ENCODE results near the gene TRIM37.

GRCh38 chr17:59018019-59018418 is 88.7 kb downstream of the TRIM37 start:
- TF ChIP-seq, protein P1, sequence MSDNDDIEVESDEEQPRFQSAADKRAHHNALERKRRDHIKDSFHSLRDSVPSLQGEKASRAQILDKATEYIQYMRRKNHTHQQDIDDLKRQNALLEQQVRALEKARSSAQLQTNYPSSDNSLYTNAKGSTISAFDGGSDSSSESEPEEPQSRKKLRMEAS (IDR thresholded peaks at IDR 0.05): no peak
- no peak for TF ChIP-seq POLR2AphosphoS5 (IDR thresholded peaks at IDR 0.05; ENCODE audit: low read depth, low read length)
- no peak for TF ChIP-seq GABPA (IDR thresholded peaks at IDR 0.05; ENCODE audit: borderline replicate concordance, insufficient read depth, low read length)

Measured in H1 (cell line).